ENCODE results near the gene SCARB1. TPM values are rescaled to one million over a fixed set of nuclear protein-coding genes. Genes with fewer than 3 reads are reported as not detected.

The SCARB1 gene
- total RNA-seq, 4 donors from 2014 or later, result 2.1 to 37.0 (median 9.6) TPM

- Histone ChIP-seq H3K36me3 (no peaks in the 10 kb centered on the region), H3K27me3 (no peaks in the 10 kb centered on the region), H3K4me3 (no peak overlapping the region), H3K27ac (no peak overlapping the region), H3K9me3 (no peaks in the 10 kb centered on the region), H3K4me1 (no peaks in the 10 kb centered on the region)
- TF ChIP-seq POLR2A (IDR thresholded peaks at IDR 0.05), result no peak
- no peak for TF ChIP-seq CTCF (IDR thresholded peaks at IDR 0.05)
- intact Hi-C loops (cut with DNase I; ENCODE audit: low total_unique reads), result no loop called here
- no peak for DNase-seq
These were observed 46.3 kb downstream of the SCARB1 start for GRCh38 chr12:124817076-124818000.

DNA sequence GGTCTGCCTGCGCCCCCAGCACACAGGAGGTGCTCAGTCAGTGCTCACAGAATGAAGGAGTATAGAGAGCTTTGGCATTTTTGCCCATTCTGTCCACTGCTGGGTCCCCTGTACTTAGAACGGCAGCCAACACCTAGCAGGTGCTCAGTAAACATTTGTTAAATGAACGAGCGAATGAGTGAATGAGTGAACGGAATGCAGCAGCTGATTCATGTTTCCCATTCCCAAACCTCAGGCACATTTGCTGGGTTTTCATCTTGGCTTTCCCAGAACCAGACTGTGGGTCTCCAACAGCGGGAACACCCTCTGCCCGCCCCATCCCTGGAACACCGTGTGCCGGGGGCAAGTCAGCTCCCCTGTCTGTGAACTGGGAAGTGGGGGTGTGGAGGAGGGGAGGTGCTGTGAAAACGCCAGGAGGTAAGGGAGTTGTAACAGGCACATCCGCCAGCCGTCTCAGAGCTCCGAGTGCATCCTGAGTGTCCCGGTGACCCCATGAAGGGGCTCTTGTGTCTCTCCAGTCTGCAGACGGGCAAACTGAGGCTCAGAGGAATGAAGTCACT lies 47.3 kb downstream of the SCARB1 start:
- no peaks in the 10 kb centered on the region for H3K27me3 ChIP-seq
- no peaks in the 10 kb centered on the region for H3K4me1 ChIP-seq
- no peak for TF ChIP-seq POLR2A (IDR thresholded peaks at IDR 0.05)
- no peak for TF ChIP-seq CTCF (IDR thresholded peaks at IDR 0.05)
- H3K36me3 ChIP-seq, result no peaks in the 10 kb centered on the region
- intact Hi-C loops (cut with DNase I; ENCODE audit: low total_unique reads), result no loop called here
- H3K27ac ChIP-seq, result no peak overlapping the region
- H3K4me3 ChIP-seq, result no peak overlapping the region
- no peaks in the 10 kb centered on the region for H3K9me3 ChIP-seq
- DNase-seq, result no peak

DNA sequence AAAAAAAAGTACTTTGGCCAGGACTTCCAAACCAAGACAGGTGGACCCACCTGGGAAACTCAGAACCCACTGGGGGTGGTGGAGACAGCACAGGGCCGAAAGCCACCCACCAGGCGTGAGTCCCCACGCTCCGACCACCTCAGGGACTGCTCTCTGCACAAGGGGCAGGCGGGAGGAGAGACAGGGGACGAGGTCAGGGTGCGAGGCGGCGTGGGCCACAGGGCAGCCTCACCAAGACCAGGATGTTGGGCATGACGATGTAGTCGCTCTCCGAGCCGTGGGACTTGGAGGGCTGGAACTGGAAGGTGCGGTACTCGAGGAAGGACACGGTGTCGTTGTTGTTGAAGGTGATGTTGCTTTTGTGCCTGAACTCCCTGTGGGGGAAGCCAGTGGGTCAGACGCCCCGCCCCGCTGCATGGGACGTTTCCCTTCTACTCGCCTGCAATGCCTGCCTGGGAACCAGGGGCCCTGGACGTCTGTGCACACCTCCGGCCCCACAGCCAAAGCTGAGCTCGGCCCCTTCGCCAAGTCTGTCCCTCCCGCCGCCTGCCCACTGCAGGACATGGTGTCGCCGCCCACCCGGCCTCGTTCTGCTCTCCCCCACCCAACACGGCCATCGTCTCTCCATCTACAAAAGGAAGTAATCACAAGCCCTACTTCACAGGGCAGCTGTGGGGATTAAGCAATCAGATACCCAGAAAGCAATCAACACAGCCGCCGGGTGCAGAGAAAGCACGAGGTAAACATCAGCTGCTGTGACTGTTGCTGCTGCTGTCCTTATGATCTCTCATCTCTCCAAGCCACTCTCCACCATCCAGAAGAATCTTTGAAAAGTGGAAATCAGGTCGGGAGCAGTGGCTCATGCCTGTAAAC lies 48.7 kb downstream of the SCARB1 start:
- Histone ChIP-seq H3K4me3 (no peak overlapping the region), H3K9me3 (no peaks in the 10 kb centered on the region), H3K27ac (no peak overlapping the region), H3K36me3 (no peaks in the 10 kb centered on the region), H3K27me3 (no peaks in the 10 kb centered on the region), H3K4me1 (no peaks in the 10 kb centered on the region)
- no peak for TF ChIP-seq POLR2A (IDR thresholded peaks at IDR 0.05)
- intact Hi-C loops (cut with DNase I; ENCODE audit: low total_unique reads), result no loop called here
- no peak for DNase-seq

DNA sequence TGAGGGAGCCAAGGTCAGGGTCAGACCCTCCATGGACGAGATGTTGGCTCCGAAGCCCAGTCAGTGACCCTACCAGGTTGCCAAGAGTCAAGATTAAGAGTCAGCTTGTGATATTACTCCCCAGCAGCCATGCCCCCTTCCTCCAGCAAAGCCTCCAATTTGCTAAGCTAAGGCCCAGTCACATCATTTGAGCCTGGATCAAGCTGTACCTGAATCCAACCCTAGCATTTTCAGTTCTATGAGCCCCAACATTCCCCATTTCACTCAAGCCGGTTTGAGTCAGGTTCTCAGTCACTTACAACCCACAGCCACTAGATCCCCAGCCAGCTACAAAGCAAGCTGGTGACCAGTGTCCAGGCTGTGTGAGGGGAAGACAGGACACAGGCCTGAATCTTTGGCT lies 49.9 kb downstream of the SCARB1 start:
- H3K4me3 ChIP-seq, result no peak overlapping the region
- no peak overlapping the region for H3K27ac ChIP-seq
- H3K27me3 ChIP-seq, result no peaks in the 10 kb centered on the region
- no peak for TF ChIP-seq POLR2A (IDR thresholded peaks at IDR 0.05)
- TF ChIP-seq CTCF (IDR thresholded peaks at IDR 0.05), result no peak
- intact Hi-C loops (cut with DNase I; ENCODE audit: low total_unique reads), result no loop called here
- no peak for DNase-seq
- H3K9me3 ChIP-seq, result no peaks in the 10 kb centered on the region
- H3K36me3 ChIP-seq, result no peaks in the 10 kb centered on the region
- H3K4me1 ChIP-seq, result no peaks in the 10 kb centered on the region

GRCh38 chr12:124812979-124813378 lies 50.7 kb downstream of the SCARB1 start:
- no peak for DNase-seq
- Histone ChIP-seq H3K4me1 (no peaks in the 10 kb centered on the region), H3K36me3 (no peaks in the 10 kb centered on the region), H3K4me3 (no peak overlapping the region), H3K9me3 (no peaks in the 10 kb centered on the region), H3K27me3 (no peaks in the 10 kb centered on the region), H3K27ac (no peak overlapping the region)
- no peak for TF ChIP-seq POLR2A (IDR thresholded peaks at IDR 0.05)
- no peak for TF ChIP-seq CTCF (IDR thresholded peaks at IDR 0.05)
- intact Hi-C loops (cut with DNase I; ENCODE audit: low total_unique reads), result no loop called here
